ENCODE data around the gene GEMIN7.

GRCh38 chr19:45101806-45102205 lies 22.7 kb downstream of the GEMIN7 start:
- TF ChIP-seq POLR2A (IDR thresholded peaks at IDR 0.05) (no peak), CTCF (IDR thresholded peaks at IDR 0.05) (no peak)
